Aortic smooth muscle cell (primary cell): ENCODE results near the gene ELOF1. TPM values are rescaled to one million over a fixed set of nuclear protein-coding genes. Genes with fewer than 3 reads are reported as not detected.

Source experiments
- total RNA-seq: library from RNA; depleted of rRNA; stranded (reverse); fragments of >200 nt; gene quantifications from 2 replicates; pipeline ENCODE4 v1.2.3, GENCODE V29; 2014

The ELOF1 gene
- 23.4 and 25.9 TPM in 2 replicates for total RNA-seq

DNA sequence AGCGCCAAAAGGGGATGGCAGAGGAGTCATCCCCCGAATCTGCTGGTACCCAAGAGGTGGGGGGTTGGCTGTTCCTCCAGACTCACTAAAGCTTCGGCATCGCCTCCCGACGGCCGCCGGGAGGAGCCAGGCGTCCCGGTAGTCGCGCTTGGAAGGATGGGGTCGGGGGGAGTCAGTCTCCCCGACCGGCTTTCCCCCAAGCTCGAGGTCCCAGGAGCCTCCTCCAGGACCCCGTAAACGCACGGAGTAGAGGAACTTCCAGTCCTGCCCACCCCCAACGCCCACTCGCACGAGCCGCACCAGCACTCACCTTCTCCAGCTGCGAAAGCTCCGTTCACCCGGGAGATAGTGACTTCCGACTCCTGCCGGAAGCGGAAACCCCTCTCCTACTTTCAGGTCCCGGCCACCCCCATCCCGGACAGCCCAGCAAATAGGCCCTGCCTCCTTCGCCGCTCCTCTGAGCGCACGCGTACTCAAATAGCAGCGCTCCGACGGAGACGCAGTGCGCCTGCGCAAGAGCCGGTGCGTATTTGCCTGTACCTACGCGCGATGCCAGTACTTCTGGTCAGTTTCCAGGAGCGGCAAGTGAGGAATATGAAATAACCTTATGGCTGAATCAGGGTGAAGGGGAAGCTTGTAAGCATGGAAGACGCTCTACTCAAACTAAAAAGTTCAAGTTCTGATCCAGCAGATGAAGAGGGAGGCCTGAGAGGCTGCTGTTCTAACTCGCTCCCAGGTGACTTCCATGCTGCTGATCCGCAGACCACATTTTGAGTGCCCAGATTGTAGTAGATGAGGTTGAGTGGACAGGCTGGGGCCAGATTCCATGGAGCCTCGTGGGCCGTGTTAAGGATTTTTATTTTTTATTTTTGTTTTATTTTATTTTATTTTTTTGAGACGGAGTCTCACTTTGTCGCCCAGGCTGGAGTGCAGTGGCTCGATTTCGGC lies at the start of gene ELOF1:
TSS of gene ELOF1 (minus strand) at position 350 of the 948 bp plus-strand sequence. CDS start 4,883 bp downstream, outside the sequence.

DNA sequence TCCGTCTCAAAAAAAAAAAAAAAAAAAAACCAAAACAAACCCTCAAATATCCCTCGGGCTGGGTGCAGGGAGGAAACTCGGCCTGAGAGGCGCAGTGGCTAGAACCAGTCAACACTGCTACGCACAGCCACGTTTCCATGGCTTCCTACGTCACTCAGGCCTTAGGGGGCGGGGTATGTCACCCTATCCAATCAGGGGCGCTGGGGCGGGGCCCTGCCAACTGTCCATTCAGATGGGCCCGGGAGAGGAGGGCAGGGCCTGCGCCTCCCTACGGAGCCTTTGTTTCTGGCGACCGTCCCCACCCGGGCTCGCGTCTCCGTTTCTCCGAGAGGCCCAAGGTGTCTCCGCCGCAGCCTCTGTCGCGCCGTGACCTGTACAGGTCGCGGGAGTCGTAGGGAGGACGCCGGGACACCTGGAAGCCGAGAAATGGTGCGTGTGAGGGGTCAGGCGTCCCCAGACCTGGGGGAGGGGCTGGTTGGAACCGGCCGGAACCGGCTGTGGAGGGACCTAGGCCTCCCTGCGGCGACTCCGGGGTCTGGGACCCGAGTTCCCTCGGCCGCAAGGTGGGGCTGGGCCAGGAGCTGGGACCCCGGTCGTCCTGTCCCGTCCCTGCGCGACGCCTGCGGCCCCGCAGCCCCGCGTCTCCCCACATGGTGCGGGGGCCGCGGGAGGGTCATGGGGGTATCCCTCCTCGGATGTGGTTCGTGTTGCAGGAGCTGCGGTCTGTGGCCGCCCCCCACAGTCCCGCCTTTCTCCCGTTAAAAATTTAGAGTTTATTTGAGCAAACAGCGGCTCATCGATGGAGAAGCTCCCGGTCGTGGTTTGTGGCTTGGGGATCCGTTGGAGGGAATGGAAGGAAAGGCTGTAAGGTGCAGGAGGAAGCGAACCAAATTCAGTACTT lies 38.4 kb upstream of the ELOF1 start, which contains the start of gene ZNF627:
TSS of gene ZNF627 (plus strand) at position 282 of the 901 bp plus-strand sequence. CDS start at position 427, 145 bp downstream.

DNA sequence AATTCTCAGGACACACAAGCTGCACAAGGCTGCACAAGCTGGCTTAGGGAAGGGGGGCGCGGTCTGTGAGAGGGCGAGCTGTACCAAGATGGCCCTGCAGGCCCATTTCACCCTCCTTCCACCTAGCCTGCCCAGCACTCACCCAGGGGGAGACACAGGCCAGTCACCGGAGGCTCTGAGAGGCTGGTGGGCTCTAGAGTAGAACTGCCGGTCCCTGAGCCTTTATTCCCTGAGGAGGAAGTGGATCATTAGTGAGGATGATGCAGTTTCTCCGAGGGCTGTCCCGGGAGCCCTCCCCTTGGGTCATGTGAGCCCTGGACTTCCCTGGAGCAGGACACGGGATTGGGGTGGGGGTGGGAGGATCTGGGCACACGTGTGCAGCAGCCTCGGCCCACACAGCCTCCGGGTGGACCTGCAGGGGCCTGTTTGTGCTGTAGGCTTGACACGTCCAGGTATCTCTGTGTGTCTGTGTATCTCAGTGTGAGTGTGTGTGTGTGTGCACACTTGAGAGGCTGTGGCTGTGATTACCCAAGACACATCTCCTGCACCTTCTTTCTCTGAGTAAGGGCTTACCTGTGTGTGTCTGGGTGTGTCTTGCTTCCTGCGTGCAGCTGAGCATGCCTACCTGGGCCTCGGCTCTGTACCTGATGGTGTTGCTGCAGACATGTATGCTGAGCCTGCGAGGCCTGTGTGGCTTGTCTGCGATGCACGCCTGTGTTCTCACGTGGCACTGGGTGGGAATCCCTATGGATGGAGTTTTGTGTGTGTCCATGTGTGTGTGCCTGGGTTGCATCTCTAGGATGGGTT lies 18.6 kb upstream of the ELOF1 start, which contains the start of gene ACP5:
TSS of gene ACP5 (minus strand) at position 195 of the 807 bp plus-strand sequence. CDS start 328 bp downstream, outside the sequence.

DNA sequence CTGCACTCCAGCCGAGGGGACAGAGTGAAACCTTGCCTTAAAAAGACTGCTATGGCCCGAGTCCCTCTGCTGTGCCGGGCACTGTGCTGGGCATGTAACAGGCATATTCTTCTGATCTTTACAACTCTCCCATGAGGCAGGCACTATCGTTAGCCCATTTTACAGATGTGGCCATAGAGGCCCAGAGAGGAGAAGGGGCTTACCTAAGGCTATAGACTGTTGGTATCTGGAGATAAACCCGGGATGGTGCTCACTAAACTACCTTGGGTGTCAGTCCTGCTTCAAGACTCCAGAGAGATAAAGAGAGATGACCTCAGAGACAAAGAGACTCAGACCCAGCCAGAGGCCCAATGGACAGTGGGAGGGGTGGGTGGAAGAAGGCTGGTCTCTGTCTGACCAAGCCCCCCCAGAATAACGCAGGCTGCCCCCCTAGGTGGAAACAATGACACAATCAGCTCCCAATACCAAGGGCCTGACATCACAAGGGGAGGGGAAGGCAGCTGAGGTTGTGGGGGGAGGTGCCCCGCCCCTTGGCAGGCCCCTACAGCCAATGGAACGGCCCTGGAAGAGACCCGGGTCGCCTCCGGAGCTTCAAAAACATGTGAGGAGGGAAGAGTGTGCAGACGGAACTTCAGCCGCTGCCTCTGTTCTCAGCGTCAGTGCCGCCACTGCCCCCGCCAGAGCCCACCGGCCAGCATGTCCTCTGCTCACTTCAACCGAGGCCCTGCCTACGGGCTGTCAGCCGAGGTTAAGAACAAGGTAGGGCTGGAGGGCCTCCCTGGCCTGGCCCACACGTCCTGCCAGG lies 20.6 kb downstream of the ELOF1 start, which contains the start of gene CNN1:
TSS of gene CNN1 (plus strand) at position 620 of the 805 bp plus-strand sequence. CDS start at position 697, 77 bp downstream.

DNA sequence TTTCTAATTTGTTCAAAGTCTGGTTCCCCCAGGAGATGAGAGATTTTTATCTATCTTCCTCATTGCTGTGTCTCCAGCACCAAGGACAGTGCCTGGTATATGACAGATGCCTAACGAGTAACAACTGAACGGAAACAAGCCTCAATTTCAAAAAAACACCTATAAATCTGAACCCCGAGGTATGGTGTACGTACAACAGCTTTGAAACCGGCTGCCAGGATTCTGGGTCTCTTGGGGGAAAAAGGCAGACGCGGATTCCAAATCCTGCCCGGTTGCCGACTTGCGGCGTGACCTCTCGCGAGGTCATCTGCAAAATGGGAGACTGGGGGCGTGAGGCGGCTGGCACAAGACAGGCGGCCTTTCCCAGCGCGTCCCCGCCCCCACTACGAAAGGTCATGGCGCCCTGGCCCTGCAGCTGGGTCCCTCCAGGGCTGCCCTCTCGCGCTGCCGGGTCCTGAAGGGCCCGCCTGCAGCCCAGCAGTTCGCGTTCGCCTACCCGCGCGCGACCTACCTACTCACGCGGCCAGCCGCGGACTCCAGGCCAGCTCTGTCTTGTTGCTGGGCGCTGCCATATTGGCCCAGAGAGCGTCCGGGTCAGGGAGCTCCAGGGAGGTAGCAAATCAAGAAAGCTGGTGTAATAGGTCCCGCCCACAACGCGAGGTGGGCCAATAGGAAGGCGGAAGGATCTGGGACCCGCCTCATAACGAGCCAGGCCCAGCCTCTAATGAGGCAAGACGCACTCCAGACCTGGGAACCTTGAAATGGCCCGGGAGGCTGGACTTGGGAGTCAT lies 30.3 kb downstream of the ELOF1 start, which contains the start of gene ECSIT:
TSS of gene ECSIT (minus strand) at position 584 of the 791 bp plus-strand sequence. CDS start 9,964 bp downstream, outside the sequence.

GRCh38 chr19:11505504-11506100 lies 53.4 kb downstream of the ELOF1 start, which contains the start of gene ZNF653:
Gene ZNF653 (minus strand): TSS chr19:11505839. CDS start chr19:11505786, 53 bp downstream.

Other genes starting within 250 kb of the ELOF1 start
- 13.2 and 15.7 TPM in 2 replicates for gene RAB3D, start 219.6 kb downstream of the ELOF1 start, total RNA-seq
- gene TMEM205, start 213.0 kb downstream of the ELOF1 start, total RNA-seq, result 59.2 and 85.5 TPM in 2 replicates
- gene CCDC159, start 212.7 kb downstream of the ELOF1 start, total RNA-seq, result 15.0 and 15.3 TPM in 2 replicates
- 11.6 and 12.1 TPM in 2 replicates for gene PLPPR2, start 203.8 kb downstream of the ELOF1 start, total RNA-seq
- gene SWSAP1, start 184.6 kb downstream of the ELOF1 start, total RNA-seq, result 0.26 and 0.31 TPM in 2 replicates
- 6.6 and 7.1 TPM in 2 replicates for gene EPOR, start 174.9 kb downstream of the ELOF1 start, total RNA-seq
- 3.7 and 4.2 TPM in 2 replicates for gene RGL3, start 139.9 kb downstream of the ELOF1 start, total RNA-seq
- 0.37 and 0.79 TPM in 2 replicates for gene ODAD3, start 124.1 kb downstream of the ELOF1 start, total RNA-seq
- 126 and 127 TPM in 2 replicates for gene PRKCSH, start 123.6 kb downstream of the ELOF1 start, total RNA-seq
- under 0.01 TPM in 1 of 2 replicates, not detected in the other for gene ELAVL3, start 78.2 kb downstream of the ELOF1 start, total RNA-seq
- 4.8 and 7.0 TPM in 2 replicates for gene ZNF653, start 53.4 kb downstream of the ELOF1 start, total RNA-seq
- 18.0 TPM in 2 replicates for gene ECSIT, start 30.1 kb downstream of the ELOF1 start, total RNA-seq
- gene CNN1, start 20.4 kb downstream of the ELOF1 start, total RNA-seq, result 0.81 and 1.7 TPM in 2 replicates
- gene ACP5, start 18.4 kb upstream of the ELOF1 start, total RNA-seq, result 0.40 and 0.44 TPM in 2 replicates
- 14.9 and 17.6 TPM in 2 replicates for gene ZNF627, start 38.3 kb upstream of the ELOF1 start, total RNA-seq
- 4.6 and 5.3 TPM in 2 replicates for gene ZNF823, start 179.7 kb upstream of the ELOF1 start, total RNA-seq
- gene ZNF441, start 207.8 kb upstream of the ELOF1 start, total RNA-seq, result 18.6 and 20.5 TPM in 2 replicates
- 3.0 and 5.0 TPM in 2 replicates for gene ZNF491, start 239.3 kb upstream of the ELOF1 start, total RNA-seq